Keratinocyte (primary cell): ENCODE data around the gene NDUFB11.

Experiments
- EZH2 ChIP-seq: IDR thresholded peaks from one replicate; pipeline ENCODE4 v1.6.1; 2012; ENCODE audit warnings: inconsistent platforms, mild to moderate bottlenecking, low read length, moderate library complexity
- TF ChIP-seq, protein P1 (sequence below), 3 experiments: IDR thresholded peaks in 1 of 3; conservative IDR thresholded peaks in 1 of 3; optimal IDR thresholded peaks in 1 of 3; 2 replicates in 2 of 3; 3 replicates in 1 of 3; pipeline versions ENCODE3 to v1.5.1; 2011; ENCODE audit warnings: low read length in 3 of 3, mild to moderate bottlenecking in 3 of 3, moderate library complexity in 2 of 3, control low read depth in 1 of 3, inconsistent platforms in 1 of 3; ENCODE audit not compliant: insufficient read depth in 2 of 3; ENCODE audit errors: extremely low read depth in 1 of 3

DNA sequence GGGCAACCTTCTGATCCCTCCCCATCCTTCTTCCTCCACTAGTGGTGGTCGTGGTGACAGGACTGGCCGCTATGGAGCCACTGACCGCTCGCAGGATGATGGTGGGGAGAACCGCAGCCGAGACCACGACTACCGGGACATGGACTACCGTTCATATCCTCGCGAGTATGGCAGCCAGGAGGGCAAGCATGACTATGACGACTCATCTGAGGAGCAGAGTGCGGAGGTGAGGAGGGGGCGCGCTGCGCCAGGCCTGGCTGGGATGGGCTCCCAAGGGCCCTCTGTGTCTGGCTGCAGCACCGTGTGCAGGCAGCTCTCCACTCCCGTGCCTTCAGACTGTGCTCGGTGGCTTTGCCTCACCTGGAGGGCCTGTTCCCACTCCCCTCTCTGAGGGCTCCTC is 24.8 kb upstream of the NDUFB11 start:
- TF ChIP-seq, protein P1, sequence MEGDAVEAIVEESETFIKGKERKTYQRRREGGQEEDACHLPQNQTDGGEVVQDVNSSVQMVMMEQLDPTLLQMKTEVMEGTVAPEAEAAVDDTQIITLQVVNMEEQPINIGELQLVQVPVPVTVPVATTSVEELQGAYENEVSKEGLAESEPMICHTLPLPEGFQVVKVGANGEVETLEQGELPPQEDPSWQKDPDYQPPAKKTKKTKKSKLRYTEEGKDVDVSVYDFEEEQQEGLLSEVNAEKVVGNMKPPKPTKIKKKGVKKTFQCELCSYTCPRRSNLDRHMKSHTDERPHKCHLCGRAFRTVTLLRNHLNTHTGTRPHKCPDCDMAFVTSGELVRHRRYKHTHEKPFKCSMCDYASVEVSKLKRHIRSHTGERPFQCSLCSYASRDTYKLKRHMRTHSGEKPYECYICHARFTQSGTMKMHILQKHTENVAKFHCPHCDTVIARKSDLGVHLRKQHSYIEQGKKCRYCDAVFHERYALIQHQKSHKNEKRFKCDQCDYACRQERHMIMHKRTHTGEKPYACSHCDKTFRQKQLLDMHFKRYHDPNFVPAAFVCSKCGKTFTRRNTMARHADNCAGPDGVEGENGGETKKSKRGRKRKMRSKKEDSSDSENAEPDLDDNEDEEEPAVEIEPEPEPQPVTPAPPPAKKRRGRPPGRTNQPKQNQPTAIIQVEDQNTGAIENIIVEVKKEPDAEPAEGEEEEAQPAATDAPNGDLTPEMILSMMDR (optimal IDR thresholded peaks at IDR 0.05 in 1 of 3, IDR thresholded peaks at IDR 0.05 in 1 of 3, conservative IDR thresholded peaks at IDR 0.05 in 1 of 3; ENCODE audit: extremely low read depth in 1 of 3, insufficient read depth in 2 of 3, low read length in 3 of 3) = no peak
- TF ChIP-seq EZH2 = no peak
